Effector CD8-positive, alpha-beta T cell (primary cell): ENCODE measurements around the gene TMEM123.
A peak's percentile ranks its signal among the peaks of the same experiment; 100 is the strongest.
"Not testable (repeated sequence)": the region's sequence is repeated elsewhere in the genome, so short reads cannot be mapped to it uniquely, and the experiment has no call there.

Source experiments
- DNase-seq: peaks from one replicate; lab custom pipeline; 2025; lab: John Stamatoyannopoulos, UW

The TMEM123 gene

GRCh38 chr11:102395720-102396393 is 56.7 kb downstream of the TMEM123 start:
- DNase-seq, result no peak

DNA sequence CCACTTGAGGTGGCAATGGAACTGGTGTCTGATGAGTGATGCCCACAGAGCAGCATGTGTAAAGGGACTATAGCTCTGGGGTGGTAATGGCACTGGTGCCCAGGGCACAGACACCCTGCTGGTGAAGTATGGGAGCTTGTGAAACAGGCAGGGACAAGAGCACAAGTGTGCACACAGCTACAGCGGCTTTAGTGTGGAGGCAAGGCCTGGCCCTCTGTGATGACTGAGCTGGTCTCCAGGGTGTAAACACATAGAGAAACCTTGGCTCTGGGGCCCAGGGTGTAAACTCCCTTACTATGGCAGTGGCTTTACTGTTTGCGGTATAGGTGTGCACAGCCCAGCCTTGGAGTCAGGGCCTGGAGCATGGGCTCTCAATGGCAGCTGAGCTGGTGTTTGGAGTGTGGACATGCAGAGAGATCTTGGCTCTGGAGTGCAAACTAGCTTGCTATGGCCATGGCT is 59.3 kb downstream of the TMEM123 start:
- no peak for DNase-seq

- DNase-seq, result no peak
These were observed 60.9 kb downstream of the TMEM123 start for GRCh38 chr11:102391549-102392237.

- DNase-seq, result peak; percentile 27
These were observed 61.7 kb downstream of the TMEM123 start for GRCh38 chr11:102390667-102391465.

DNA sequence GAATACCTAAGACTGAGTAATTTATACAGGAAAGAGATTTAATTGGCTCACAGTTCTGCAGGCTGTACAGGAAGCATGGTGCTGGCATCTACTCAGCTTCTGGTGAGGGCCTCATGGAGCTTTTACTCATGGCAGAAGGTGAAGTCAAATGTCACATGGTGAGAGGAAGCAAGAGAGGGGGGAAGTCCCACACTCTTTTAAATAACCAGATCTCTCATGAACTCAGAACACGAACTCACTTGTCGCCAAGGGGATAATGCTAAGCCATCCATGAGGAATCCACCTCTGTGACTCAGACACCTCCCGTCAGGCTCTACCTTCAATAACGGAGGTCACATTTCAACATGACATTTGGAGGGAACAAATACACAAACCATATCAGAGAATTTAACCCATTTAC is 63.3 kb downstream of the TMEM123 start:
- DNase-seq, result no peak

DNA sequence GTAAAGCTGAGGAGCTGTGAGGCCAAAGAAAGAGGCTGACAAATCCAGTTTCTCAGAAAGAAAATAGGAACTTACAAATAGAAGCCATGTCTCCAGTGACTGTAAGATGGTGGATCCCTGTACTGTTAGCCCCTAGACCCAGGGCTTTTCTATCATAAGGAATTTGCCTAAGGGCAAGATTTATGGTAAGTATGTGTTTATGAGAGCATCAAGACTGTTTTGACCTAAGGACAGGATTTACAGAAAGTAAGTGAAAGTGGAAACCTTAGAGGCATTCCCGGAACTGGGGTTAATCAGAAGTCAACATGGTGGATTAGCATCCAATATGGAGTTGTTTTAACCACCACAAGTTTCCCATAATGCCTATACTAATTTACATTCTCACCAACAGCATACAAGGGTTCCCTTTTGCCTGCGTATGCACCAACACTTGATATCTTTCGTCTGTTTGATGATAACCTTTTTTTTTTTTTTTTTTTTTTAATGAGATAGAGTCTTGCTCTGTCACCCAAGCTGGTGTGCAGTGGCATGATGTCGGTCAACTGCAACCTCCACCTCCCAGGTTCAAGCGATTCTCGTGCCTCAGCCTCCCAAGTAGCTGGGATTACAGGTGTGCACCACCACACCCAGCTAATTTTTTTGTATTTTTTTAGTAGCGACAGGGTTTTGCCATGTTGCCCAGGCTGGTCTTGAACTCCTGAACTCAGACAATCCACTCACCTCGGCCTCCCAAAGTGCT is 65.4 kb downstream of the TMEM123 start:
- no peak for DNase-seq

DNA sequence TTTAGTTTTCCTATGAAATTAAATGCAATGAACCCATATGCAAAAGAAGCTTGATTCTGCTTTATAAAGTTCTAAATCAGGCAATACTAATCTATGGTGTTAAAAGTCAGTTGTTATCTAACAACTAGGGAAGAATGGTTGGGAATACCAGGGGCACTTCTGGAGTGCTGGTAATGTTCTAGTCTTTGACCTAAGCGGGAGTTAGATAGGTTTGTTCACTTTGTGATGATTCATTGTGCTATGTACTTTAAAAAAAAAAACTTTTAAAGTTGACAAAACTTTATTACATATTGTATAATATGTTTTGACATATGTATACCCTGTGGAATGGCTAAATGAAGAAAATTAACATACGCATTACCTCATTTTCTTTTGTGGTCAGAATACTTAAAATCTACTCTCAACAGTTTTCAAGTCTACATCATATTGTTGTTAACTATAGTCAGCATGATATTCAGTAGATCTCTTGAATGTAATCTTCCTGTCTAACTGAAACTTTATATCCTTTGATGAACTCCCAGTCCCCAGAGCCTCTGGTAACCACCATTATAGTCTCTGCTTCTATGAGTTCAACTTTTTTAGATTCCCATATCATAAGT is 66.3 kb downstream of the TMEM123 start:
- DNase-seq, result no peak

GRCh38 chr11:102385085-102386007 is 67.2 kb downstream of the TMEM123 start:
- no peak for DNase-seq

DNA sequence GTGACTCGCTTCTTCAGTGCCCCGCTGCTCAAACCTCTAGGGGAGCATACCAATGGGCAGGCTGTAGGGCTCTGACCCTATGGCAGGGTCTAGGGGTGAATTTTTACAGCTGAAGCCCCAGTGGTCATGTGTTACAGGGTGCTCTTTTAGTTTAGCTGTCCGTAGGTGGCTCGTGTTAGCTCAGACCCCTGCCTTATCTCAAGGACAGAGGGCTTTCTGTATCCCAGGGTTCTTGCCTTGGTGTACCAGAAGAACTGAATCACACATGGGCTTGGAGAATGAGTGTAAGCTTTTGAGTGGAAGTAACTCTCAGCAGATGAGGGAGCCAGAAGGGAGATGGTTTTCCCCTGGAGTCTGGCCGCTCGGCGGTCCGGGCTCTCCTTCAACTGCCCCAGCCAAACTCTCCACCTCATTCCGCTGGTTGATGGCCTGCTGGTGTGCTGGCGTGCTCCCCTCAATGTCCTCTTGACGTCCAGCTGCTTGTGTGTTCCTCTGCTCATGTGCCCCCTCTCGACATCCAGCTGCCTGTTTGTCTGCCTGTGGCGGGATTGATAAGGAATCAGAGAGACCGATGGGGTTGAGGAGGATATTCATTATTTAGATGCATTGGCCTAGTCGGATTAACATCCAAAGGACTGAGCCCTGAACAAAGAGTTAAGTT is 68.0 kb downstream of the TMEM123 start:
- DNase-seq, result no peak

GRCh38 chr11:102383839-102384238 is 68.7 kb downstream of the TMEM123 start:
- DNase-seq, result no peak

GRCh38 chr11:102382384-102382783 is 70.2 kb downstream of the TMEM123 start:
- DNase-seq, result no peak

DNA sequence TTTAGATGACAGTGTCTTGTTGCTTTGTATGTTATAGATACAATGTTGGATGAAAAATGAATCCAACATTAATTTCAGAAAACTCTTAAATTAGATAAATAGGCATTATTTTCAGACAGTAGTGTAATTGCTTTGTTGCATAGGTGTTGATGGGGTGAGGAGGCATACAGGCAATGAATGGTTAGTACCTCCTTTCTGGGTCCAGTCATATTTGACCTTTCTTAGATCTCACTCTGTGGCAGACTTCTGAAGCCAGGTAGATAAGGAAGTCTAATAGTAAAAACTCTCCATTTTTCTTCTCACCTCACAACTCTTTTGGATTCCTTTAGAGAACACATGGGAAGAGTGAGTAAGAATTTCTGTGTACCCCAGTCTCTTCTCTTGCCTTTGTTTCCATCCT is 73.7 kb downstream of the TMEM123 start:
- no peak for DNase-seq

DNA sequence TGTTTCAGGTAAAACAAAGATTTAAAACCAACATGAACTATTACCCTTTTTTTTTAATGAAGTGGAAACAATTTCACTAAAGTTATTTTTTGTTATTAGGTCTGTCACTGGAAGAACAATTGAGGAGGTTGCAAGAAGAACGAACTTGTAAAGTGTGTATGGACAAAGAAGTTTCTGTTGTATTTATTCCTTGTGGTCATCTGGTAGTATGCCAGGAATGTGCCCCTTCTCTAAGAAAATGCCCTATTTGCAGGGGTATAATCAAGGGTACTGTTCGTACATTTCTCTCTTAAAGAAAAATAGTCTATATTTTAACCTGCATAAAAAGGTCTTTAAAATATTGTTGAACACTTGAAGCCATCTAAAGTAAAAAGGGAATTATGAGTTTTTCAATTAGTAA is 74.7 kb downstream of the TMEM123 start:
- DNase-seq, result no peak

GRCh38 chr11:102375720-102376399 is 76.7 kb downstream of the TMEM123 start:
- DNase-seq, result no peak

DNA sequence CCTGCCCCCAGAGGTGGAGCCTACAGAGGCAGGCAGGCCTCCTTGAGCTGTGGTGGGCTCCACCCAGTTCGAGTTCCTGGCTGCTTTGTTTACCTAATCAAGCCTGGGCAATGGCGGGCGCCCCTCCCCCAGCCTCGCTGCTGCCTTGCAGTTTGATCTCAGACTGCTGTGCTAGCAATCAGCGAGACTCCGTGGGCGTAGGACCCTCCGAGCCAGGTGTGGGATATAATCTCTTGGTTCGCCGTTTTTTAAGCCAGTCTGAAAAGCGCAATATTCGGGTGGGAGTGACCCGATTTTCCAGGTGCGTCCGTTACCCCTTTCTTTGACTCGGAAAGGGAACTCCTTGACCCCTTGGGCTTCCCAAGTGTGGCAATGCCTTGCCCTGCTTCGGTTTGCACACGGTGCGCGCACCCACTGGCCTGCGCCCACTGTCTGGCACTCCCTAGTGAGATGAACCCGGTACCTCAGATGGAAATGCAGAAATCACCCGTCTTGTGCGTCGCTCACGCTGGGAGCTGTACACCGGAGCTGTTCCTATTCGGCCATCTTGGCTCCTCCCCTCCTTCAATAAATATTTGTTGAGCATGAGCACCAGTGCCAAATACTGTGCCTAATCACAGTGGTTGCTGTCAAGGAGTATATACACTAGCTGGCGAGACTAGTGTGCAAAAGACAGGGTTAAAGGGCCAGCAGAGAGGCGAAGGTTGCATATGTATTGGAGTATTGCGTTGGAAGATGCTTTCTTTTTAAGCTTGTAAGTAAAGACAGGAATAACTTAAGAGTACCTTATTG is 77.7 kb downstream of the TMEM123 start:
- not testable (repeated sequence) for DNase-seq

GRCh38 chr11:102368472-102368871 is 84.1 kb downstream of the TMEM123 start:
- no peak for DNase-seq

DNA sequence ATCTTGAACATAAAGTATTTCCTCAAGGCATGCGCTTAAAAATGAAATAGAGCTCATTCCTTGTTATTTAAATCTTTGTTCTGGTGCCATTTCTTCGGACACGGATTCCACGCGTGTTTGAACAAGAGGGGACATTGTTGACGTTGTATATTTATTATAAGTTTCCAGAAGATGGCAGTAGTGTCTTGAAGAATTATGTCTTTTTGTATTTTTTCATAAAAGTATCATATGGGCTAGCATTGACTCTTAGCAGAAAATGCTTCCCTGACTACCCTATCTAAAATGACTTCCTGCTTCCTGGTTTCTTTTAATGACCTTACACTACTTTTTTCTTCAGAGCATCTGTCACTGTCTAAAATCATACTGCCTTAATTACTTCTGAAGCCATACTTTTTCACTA is 85.2 kb downstream of the TMEM123 start:
- DNase-seq, result no peak

DNA sequence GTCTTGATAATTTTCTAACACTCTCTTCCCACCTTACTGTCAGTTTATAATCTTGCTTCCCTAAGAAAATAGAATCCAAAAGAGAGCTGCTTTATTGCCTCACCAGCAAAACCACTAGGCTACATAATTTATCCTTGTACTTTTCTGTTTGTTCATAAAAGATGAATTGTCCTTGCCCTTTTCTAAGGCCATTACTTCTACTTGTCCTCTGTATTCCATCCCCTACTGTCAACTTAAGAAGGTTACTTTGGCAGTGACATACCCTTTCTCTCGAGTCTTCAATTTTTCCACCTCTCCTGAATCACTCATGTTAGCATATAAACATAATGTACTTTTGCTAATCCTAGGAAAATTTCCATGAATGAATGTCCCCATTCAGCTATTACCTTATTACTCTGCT is 87.6 kb downstream of the TMEM123 start:
- DNase-seq, result no peak
